Nephron progenitor cell (in vitro differentiated cells): ENCODE results near the gene ARHGEF26.

Experiments
- DNase-seq: peaks from one replicate; pipeline ENCODE4 v3.0.0; 2021
- H3K27ac Mint-ChIP-seq: 2 replicates; pipeline ENCODE4 v1.8.0; 2021; ENCODE audit warnings: mild to moderate bottlenecking, moderate library complexity, mixed read lengths
- H3K27me3 Mint-ChIP-seq: 2 replicates; pipeline ENCODE4 v1.8.0; 2021; ENCODE audit warnings: mild to moderate bottlenecking, low read depth, mixed read lengths; ENCODE audit not compliant: poor library complexity
- H3K36me3 Mint-ChIP-seq: 2 replicates; pipeline ENCODE4 v1.8.0; 2021; ENCODE audit warnings: low read depth, mixed read lengths
- H3K4me1 Mint-ChIP-seq: 2 replicates; pipeline ENCODE4 v1.8.0; 2021; ENCODE audit warnings: mixed read lengths
- H3K4me3 Mint-ChIP-seq: 2 replicates; pipeline ENCODE4 v1.8.0; 2021; ENCODE audit warnings: mild to moderate bottlenecking, moderate library complexity, mixed read lengths
- H3K9me3 Mint-ChIP-seq: 2 replicates; pipeline ENCODE4 v1.8.0; 2021; ENCODE audit warnings: mild to moderate bottlenecking, moderate library complexity, mixed read lengths
- TF ChIP-seq, protein P1 (sequence below): fragments of 200-600 bp; sonication (generic); IDR thresholded peaks from 2 replicates; pipeline ENCODE4 v1.5.0; 2021; ENCODE audit warnings: antibody characterized with exemption

The ARHGEF26 gene

GRCh38 chr3:154254527-154254926 lies 133.3 kb downstream of the ARHGEF26 start:
- Mint-ChIP-seq H3K27ac (peak overlapping the region; percentile 95), H3K9me3 (peaks cover 8% of the 10 kb centered on the region), H3K36me3 (peaks cover 61% of the 10 kb centered on the region), H3K27me3 (no peaks in the 10 kb centered on the region), H3K4me3 (no peak overlapping the region), H3K4me1 (peaks cover 35% of the 10 kb centered on the region)
- no peak for DNase-seq
- TF ChIP-seq, protein P1, sequence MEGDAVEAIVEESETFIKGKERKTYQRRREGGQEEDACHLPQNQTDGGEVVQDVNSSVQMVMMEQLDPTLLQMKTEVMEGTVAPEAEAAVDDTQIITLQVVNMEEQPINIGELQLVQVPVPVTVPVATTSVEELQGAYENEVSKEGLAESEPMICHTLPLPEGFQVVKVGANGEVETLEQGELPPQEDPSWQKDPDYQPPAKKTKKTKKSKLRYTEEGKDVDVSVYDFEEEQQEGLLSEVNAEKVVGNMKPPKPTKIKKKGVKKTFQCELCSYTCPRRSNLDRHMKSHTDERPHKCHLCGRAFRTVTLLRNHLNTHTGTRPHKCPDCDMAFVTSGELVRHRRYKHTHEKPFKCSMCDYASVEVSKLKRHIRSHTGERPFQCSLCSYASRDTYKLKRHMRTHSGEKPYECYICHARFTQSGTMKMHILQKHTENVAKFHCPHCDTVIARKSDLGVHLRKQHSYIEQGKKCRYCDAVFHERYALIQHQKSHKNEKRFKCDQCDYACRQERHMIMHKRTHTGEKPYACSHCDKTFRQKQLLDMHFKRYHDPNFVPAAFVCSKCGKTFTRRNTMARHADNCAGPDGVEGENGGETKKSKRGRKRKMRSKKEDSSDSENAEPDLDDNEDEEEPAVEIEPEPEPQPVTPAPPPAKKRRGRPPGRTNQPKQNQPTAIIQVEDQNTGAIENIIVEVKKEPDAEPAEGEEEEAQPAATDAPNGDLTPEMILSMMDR, result no peak

DNA sequence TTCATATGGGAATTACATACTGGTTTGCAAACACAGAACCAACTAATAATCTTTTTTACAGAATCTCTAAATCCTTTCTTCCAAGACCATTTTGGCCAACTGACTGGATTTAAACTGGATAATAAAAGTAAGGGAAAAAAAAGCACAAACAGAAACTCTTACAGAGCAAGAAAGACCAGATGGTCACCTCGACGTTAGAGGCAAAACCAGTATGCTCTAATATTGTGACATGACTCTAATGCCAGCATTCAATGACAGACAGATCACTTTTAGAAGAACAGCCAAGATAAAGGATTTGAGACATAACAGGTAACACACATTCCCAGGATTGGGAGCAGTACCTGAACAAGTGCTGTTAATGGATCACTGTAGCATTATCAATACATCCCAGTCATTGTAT lies 152.2 kb downstream of the ARHGEF26 start:
- Mint-ChIP-seq H3K4me3 (no peak overlapping the region), H3K4me1 (no peaks in the 10 kb centered on the region), H3K27me3 (no peaks in the 10 kb centered on the region), H3K9me3 (peaks cover 19% of the 10 kb centered on the region), H3K36me3 (peaks cover 85% of the 10 kb centered on the region), H3K27ac (peak overlapping the region; percentile 44)
- DNase-seq, result no peak
- TF ChIP-seq, protein P1, result no peak

GRCh38 chr3:154274348-154274747 lies 153.2 kb downstream of the ARHGEF26 start:
- Mint-ChIP-seq H3K9me3 (peaks cover 9% of the 10 kb centered on the region), H3K4me3 (no peak overlapping the region), H3K27ac (peak overlapping the region; percentile 6), H3K36me3 (peaks cover 85% of the 10 kb centered on the region), H3K4me1 (no peaks in the 10 kb centered on the region), H3K27me3 (no peaks in the 10 kb centered on the region)
- DNase-seq, result no peak
- TF ChIP-seq, protein P1, result no peak

GRCh38 chr3:154275292-154275691 lies 154.1 kb downstream of the ARHGEF26 start:
- TF ChIP-seq, protein P1, result no peak
- no peak for DNase-seq
- H3K4me1 Mint-ChIP-seq, result no peaks in the 10 kb centered on the region

DNA sequence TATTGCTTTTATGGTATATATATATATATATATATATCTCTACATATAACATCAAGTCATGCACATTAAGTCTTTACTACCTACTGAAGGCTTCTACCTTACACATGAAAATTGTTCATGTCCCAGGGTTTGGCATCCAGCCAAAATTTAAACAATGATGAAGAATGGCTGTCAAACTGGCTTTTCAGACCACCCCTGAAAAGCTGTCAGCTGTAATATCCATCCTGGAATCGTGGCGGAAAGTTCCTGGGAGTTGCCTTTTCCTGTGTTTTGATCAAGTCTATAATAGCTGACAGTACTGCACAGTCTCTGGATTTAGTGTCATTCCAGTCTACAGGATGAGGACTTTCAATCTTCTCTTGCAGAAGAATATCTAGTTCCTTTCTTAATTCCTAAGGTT lies 154.8 kb downstream of the ARHGEF26 start:
- no peaks in the 10 kb centered on the region for H3K27me3 Mint-ChIP-seq
- H3K4me1 Mint-ChIP-seq, result no peaks in the 10 kb centered on the region
- no peak overlapping the region for H3K27ac Mint-ChIP-seq
- DNase-seq, result no peak
- H3K4me3 Mint-ChIP-seq, result no peak overlapping the region
- TF ChIP-seq, protein P1, result no peak
- H3K9me3 Mint-ChIP-seq, result no peaks in the 10 kb centered on the region
- peaks cover 85% of the 10 kb centered on the region for H3K36me3 Mint-ChIP-seq

More at GRCh38 chr3:154275292-154275691, 154.1 kb downstream of the ARHGEF26 start:
- peaks cover under 1% of the 10 kb centered on the region for H3K9me3 Mint-ChIP-seq
- H3K27me3 Mint-ChIP-seq, result no peaks in the 10 kb centered on the region
- H3K27ac Mint-ChIP-seq, result no peak overlapping the region
- no peak overlapping the region for H3K4me3 Mint-ChIP-seq
- peaks cover 85% of the 10 kb centered on the region for H3K36me3 Mint-ChIP-seq

GRCh38 chr3:154280161-154280560 lies 159.0 kb downstream of the ARHGEF26 start:
- Mint-ChIP-seq H3K4me3 (no peak overlapping the region), H3K27ac (no peak overlapping the region), H3K9me3 (no peaks in the 10 kb centered on the region), H3K27me3 (no peaks in the 10 kb centered on the region), H3K4me1 (peaks cover 7% of the 10 kb centered on the region), H3K36me3 (peaks cover 91% of the 10 kb centered on the region)
- no peak for DNase-seq
- TF ChIP-seq, protein P1, result no peak
